ENCODE data around the gene FER1L5. TPM values are rescaled to one million over a fixed set of nuclear protein-coding genes. Genes with fewer than 3 reads are reported as not detected.
A peak's percentile ranks its signal among the peaks of the same experiment; 100 is the strongest.

FER1L5 gene
- total and polyA plus RNA-seq, 9 of the 15 experiments (the other 6 are each of a cell fraction or from before 2014, with no cell fraction given) = 0.01 TPM; not detected in 6

DNA sequence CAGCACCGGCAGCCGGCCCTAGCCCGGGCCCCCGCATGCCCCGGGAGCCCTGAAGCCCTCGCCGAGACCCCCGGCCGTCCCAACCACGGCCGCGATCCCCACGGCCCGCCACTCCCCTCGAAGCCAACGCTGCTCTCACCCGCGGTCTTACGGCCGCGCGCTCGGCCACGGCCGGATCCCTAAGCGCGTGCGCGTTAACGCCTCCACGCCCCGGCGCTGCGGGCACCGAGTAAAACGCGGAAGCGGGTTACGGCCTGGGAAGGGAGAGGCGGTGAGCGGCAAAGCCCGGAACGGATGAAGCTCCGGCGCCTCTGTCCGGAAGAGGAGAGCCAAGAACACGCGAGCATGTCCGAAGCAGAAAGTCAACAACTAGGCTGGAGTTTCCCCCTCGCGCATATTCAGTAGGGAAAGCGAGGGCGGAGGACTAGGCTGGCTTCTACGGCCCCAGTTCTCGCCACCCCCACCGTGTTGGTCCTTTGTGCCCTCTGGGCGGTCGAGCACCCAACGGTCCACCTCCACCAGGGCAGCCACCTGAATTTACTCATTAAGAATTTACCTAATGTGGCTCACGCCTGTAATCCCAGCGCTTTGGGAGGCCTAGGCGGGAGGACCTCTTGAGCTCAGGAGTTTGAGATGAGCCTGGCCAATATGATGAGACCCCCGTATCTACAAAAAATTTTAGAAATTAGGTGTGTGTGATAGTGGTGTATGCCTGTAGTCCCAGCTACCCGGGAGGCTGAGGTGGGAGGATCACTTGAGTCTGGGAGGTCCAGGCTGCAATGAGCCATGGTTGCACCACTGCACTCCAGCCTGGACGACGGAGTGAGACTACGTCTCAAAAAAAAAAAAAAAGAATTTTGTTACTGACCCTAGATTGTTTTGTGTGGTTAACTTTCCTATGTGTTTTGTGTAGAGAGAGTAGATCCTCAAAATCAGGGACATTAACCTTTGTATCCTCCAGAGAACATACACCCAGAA, 4.1 kb upstream of the FER1L5 start, which contains the start of gene KANSL3 (continued):
- TF ChIP-seq, protein P1, sequence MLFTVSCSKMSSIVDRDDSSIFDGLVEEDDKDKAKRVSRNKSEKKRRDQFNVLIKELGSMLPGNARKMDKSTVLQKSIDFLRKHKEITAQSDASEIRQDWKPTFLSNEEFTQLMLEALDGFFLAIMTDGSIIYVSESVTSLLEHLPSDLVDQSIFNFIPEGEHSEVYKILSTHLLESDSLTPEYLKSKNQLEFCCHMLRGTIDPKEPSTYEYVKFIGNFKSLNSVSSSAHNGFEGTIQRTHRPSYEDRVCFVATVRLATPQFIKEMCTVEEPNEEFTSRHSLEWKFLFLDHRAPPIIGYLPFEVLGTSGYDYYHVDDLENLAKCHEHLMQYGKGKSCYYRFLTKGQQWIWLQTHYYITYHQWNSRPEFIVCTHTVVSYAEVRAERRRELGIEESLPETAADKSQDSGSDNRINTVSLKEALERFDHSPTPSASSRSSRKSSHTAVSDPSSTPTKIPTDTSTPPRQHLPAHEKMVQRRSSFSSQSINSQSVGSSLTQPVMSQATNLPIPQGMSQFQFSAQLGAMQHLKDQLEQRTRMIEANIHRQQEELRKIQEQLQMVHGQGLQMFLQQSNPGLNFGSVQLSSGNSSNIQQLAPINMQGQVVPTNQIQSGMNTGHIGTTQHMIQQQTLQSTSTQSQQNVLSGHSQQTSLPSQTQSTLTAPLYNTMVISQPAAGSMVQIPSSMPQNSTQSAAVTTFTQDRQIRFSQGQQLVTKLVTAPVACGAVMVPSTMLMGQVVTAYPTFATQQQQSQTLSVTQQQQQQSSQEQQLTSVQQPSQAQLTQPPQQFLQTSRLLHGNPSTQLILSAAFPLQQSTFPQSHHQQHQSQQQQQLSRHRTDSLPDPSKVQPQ (CRISPR knock-in tag; IDR thresholded peaks at IDR 0.05; ENCODE audit: borderline replicate concordance) = no peak
- TF ChIP-seq GTF2A2 (tag; IDR thresholded peaks at IDR 0.05) (0 out of 2 replicates have a peak, but pooled peaks have one; percentile 48), TCF3 (CRISPR knock-in tag; IDR thresholded peaks at IDR 0.05) (no peak), TRIM28 (IDR thresholded peaks at IDR 0.05) (no peak), ASH1L (IDR thresholded peaks at IDR 0.05; ENCODE audit: borderline replicate concordance, low read depth, partially characterized antibody) (no peak), GABPB2 (CRISPR knock-in tag; conservative IDR thresholded peaks at IDR 0.05) (no peak), MYC (IDR thresholded peaks at IDR 0.05; ENCODE audit: low read depth, low read length) (peak; percentile 90), MYC (CRISPR knock-in tag; IDR thresholded peaks at IDR 0.05; ENCODE audit: borderline replicate concordance, low read depth) (peak; percentile 81; the same call in 1 of the 2 replicates), FOXJ3 (CRISPR knock-in tag; IDR thresholded peaks at IDR 0.05) (no peak), COPS2 (conservative IDR thresholded peaks at IDR 0.05) (no peak), ZNF717 (CRISPR knock-in tag; IDR thresholded peaks at IDR 0.05) (0 out of 2 replicates have a peak, but pooled peaks have one; percentile 71), FIP1L1 (IDR thresholded peaks at IDR 0.05; ENCODE audit: low read depth, low read length, poor library complexity, severe bottlenecking) (peak; percentile 98), ILF3 (IDR thresholded peaks at IDR 0.05; ENCODE audit: borderline replicate concordance) (no peak), STAT5A (IDR thresholded peaks at IDR 0.05; ENCODE audit: borderline replicate concordance, low read length) (peak; percentile 65; the same call in 1 of the 2 replicates), USF2 (CRISPR knock-in tag; IDR thresholded peaks at IDR 0.05) (no peak), SPI1 (IDR thresholded peaks at IDR 0.05; ENCODE audit: borderline replicate concordance, low read depth, low read length) (no peak), ZNF444 (CRISPR knock-in tag; IDR thresholded peaks at IDR 0.05) (peak; percentile 33; the same call in 1 of the 2 replicates), ZNF764 (CRISPR knock-in tag; IDR thresholded peaks at IDR 0.05; ENCODE audit: low read depth) (no peak), RBM25 (IDR thresholded peaks at IDR 0.05; ENCODE audit: low read depth, low read length, severe bottlenecking) (no peak)
- TF ChIP-seq, protein P2, sequence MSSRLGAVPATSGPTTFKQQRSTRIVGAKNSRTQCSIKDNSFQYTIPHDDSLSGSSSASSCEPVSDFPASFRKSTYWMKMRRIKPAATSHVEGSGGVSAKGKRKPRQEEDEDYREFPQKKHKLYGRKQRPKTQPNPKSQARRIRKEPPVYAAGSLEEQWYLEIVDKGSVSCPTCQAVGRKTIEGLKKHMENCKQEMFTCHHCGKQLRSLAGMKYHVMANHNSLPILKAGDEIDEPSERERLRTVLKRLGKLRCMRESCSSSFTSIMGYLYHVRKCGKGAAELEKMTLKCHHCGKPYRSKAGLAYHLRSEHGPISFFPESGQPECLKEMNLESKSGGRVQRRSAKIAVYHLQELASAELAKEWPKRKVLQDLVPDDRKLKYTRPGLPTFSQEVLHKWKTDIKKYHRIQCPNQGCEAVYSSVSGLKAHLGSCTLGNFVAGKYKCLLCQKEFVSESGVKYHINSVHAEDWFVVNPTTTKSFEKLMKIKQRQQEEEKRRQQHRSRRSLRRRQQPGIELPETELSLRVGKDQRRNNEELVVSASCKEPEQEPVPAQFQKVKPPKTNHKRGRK (tag; IDR thresholded peaks at IDR 0.05) = no peak
- TF ChIP-seq, protein P3, sequence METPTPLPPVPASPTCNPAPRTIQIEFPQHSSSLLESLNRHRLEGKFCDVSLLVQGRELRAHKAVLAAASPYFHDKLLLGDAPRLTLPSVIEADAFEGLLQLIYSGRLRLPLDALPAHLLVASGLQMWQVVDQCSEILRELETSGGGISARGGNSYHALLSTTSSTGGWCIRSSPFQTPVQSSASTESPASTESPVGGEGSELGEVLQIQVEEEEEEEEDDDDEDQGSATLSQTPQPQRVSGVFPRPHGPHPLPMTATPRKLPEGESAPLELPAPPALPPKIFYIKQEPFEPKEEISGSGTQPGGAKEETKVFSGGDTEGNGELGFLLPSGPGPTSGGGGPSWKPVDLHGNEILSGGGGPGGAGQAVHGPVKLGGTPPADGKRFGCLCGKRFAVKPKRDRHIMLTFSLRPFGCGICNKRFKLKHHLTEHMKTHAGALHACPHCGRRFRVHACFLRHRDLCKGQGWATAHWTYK (CRISPR knock-in tag; IDR thresholded peaks at IDR 0.05) = peak; percentile 91
